SK-N-SH treated with all-trans-retinoic acid at 6 μM for 48 hours (cell line): Measurements from ENCODE around the gene RGS19.

Experiments
- BACH2 ChIP-seq: fragments of 250-450 bp; sonication (Bioruptor Pico); IDR thresholded peaks from 2 replicates; pipeline ENCODE4 v1.9.0; 2021; ENCODE audit warnings: mild to moderate bottlenecking, borderline replicate concordance
- GLIS3 ChIP-seq: fragments of 250-450 bp; sonication (Bioruptor Pico); IDR thresholded peaks from 2 replicates; pipeline ENCODE4 v1.5.0; 2020; ENCODE audit warnings: mild to moderate bottlenecking, moderate library complexity
- PATZ1 ChIP-seq: fragments of 250-450 bp; sonication (Bioruptor Pico); IDR thresholded peaks from 2 replicates; pipeline ENCODE4 v1.8.0; 2020; ENCODE audit warnings: mild to moderate bottlenecking, moderate library complexity, borderline replicate concordance
- PPARA ChIP-seq: fragments of 250-450 bp; sonication (Bioruptor Pico); IDR thresholded peaks from 2 replicates; pipeline ENCODE4 v1.5.0; 2020; ENCODE audit warnings: mild to moderate bottlenecking, borderline replicate concordance
- ZFP3 ChIP-seq: fragments of 250-450 bp; sonication (Bioruptor Pico); IDR thresholded peaks from 2 replicates; pipeline ENCODE4 v1.5.0; 2020; ENCODE audit warnings: mild to moderate bottlenecking, moderate library complexity
- ZNF565 ChIP-seq: fragments of 450-650 bp; formaldehyde crosslinking; conservative IDR thresholded peaks from 2 replicates; pipeline ENCODE4 v1.5.0; 2020; ENCODE audit warnings: low read depth, mild to moderate bottlenecking, moderate library complexity
- ZNF70 ChIP-seq: fragments of 450-650 bp; formaldehyde crosslinking; IDR thresholded peaks from 2 replicates; pipeline ENCODE4 v1.5.0; 2020; ENCODE audit warnings: mild to moderate bottlenecking, moderate library complexity

GRCh38 chr20:64076061-64076997 is 3.0 kb downstream of the RGS19 start:
- TF ChIP-seq ZNF565 (CRISPR knock-in tag) (no peak), PATZ1 (CRISPR knock-in tag) (no peak), PPARA (CRISPR knock-in tag) (no peak), ZNF70 (CRISPR knock-in tag) (no peak), ZFP3 (CRISPR knock-in tag) (no peak), BACH2 (CRISPR knock-in tag) (no peak), GLIS3 (no peak)
